ENCODE measurements around the gene MUCL1.

Gene MUCL1

DNA sequence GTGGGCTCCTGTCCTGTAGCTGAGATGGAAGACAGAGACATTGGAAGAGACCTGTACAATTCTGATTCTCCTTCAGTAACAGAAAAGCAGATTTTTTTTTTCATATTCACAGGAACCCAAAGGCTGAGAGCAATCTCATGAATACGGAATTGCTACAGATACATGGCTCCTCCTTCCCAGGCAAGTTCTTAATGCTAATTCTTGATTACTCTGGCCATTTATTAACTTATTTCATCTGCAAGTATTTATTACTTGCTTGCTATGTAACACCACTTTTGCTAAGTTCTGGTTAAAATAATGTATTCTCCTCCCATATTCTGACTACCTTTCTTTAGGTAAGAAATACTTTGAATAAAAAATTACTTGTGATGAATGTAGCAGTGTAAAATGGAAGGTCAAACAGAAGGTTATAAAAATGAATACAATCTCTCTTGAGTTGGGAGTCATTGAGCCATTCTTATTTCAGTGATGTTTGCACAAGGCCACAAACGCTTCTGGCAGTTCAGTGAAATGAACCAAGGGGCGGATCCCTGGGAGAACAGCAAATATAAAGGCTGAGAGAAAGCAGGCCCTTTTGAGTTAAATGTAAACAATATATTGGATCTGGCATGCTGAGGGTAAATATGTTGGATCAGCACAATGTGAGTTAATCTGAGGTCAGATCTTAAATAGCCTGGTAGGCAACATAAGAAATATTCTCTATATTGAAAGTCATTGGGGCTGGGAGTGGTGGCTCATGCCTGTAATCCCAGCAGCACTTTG lies 37.6 kb downstream of the MUCL1 start:
- no peak for TF ChIP-seq CTCF (IDR thresholded peaks at IDR 0.05; ENCODE audit: insufficient read depth, low read depth, low read length, missing control alignments)
- H3K4me3 ChIP-seq (ENCODE audit: low read length), result no peak overlapping the region
- peak; percentile 55 for DNase-seq (ENCODE audit: low read depth)
